Keratinocyte (primary cell): Measurements from ENCODE around the gene CDX1.

Source experiments
- EZH2 ChIP-seq: IDR thresholded peaks from one replicate; pipeline ENCODE4 v1.6.1; 2012; ENCODE audit warnings: inconsistent platforms, mild to moderate bottlenecking, low read length, moderate library complexity
- TF ChIP-seq, protein P1 (sequence below), 3 experiments: IDR thresholded peaks in 1 of 3; conservative IDR thresholded peaks in 1 of 3; optimal IDR thresholded peaks in 1 of 3; 2 replicates in 2 of 3; 3 replicates in 1 of 3; pipeline versions ENCODE3 to v1.5.1; 2011; ENCODE audit warnings: low read length in 3 of 3, mild to moderate bottlenecking in 3 of 3, moderate library complexity in 2 of 3, control low read depth in 1 of 3, inconsistent platforms in 1 of 3; ENCODE audit not compliant: insufficient read depth in 2 of 3; ENCODE audit errors: extremely low read depth in 1 of 3

DNA sequence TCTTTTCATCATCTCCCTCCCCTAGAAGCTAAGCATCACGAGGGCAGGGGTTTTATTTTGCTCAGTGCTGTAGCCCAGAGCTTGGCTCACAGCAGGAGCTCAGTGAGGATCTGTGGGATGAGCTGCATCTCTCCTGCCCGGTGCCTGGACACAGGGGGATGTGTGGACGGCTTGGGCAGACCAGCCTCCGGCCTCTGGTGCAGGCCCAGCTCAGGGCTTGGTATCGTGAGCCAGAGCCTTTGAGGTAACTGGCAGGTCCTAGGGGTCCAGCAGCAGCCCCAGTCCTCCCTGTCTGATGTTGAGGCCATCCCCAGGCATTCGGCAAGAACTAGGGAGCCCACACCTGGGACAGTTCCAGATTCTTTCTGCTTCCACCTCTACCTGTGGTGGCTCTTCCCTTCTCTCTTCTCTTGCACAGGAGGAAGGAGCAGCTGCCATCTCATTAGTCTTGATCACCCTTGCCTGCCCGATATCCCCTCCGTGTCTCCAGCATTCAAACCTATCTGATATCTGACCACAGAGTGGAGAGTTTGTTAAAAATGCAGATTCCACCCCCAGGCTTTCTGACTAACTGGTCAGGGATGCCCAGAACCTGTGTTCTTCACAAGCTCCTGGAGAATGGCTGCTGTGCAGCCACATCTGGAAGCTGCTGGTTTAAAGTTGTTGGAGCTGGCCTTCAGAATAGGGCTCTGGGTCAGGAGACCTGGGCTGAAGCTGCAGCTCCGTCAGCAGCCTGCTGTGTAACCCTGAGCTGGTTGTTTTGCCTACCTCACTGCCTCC is 15.4 kb downstream of the CDX1 start:
- TF ChIP-seq, protein P1, sequence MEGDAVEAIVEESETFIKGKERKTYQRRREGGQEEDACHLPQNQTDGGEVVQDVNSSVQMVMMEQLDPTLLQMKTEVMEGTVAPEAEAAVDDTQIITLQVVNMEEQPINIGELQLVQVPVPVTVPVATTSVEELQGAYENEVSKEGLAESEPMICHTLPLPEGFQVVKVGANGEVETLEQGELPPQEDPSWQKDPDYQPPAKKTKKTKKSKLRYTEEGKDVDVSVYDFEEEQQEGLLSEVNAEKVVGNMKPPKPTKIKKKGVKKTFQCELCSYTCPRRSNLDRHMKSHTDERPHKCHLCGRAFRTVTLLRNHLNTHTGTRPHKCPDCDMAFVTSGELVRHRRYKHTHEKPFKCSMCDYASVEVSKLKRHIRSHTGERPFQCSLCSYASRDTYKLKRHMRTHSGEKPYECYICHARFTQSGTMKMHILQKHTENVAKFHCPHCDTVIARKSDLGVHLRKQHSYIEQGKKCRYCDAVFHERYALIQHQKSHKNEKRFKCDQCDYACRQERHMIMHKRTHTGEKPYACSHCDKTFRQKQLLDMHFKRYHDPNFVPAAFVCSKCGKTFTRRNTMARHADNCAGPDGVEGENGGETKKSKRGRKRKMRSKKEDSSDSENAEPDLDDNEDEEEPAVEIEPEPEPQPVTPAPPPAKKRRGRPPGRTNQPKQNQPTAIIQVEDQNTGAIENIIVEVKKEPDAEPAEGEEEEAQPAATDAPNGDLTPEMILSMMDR (optimal IDR thresholded peaks at IDR 0.05 in 1 of 3, IDR thresholded peaks at IDR 0.05 in 1 of 3, conservative IDR thresholded peaks at IDR 0.05 in 1 of 3; ENCODE audit: extremely low read depth in 1 of 3, insufficient read depth in 2 of 3, low read length in 3 of 3), result no peak
- no peak for TF ChIP-seq EZH2
